Suprapubic skin (tissue), 4 donors: ENCODE data around the gene C2orf49. TPM values are rescaled to one million over a fixed set of nuclear protein-coding genes. Genes with fewer than 3 reads are reported as not detected.

Experiments used
- DNase-seq, 2 donors: peaks; one replicate each; pipeline ENCODE4 v3.0.0-alpha.2; 2019; ENCODE audit warnings: low spot score in 2 of 2
- H3K27ac ChIP-seq: fragments of 200-600 bp; sonication (generic); one replicate; pipeline ENCODE4 v1.5.1; 2019
- H3K27me3 ChIP-seq: fragments of 200-600 bp; sonication (generic); one replicate; pipeline ENCODE4 v1.5.1; 2019
- H3K36me3 ChIP-seq: fragments of 200-600 bp; sonication (generic); one replicate; pipeline ENCODE4 v1.5.1; 2019
- H3K4me1 ChIP-seq: fragments of 200-600 bp; sonication (generic); one replicate; pipeline ENCODE4 v1.5.1; 2019
- H3K4me3 ChIP-seq: fragments of 200-600 bp; sonication (generic); one replicate; pipeline ENCODE4 v1.5.1; 2019; ENCODE audit warnings: mild to moderate bottlenecking
- H3K9me3 ChIP-seq: fragments of 200-600 bp; sonication (generic); one replicate; pipeline ENCODE4 v1.5.1; 2019
- EP300 ChIP-seq: sonication (generic); formaldehyde crosslinking; IDR thresholded peaks from one replicate; pipeline ENCODE4 v1.6.1; 2017; ENCODE audit warnings: antibody characterized with exemption
- POLR2A ChIP-seq, 2 donors: fragments of 450-650 bp; IDR thresholded peaks; one replicate each; pipeline ENCODE4 v1.6.1; 2017; ENCODE audit warnings: antibody characterized with exemption in 2 of 2, mild to moderate bottlenecking in 2 of 2, moderate library complexity in 2 of 2
- POLR2AphosphoS5 ChIP-seq, 3 donors: sonication (generic); formaldehyde crosslinking; IDR thresholded peaks; one replicate each; pipeline ENCODE4 v1.6.1; 2017; ENCODE audit warnings: antibody characterized with exemption in 3 of 3
- WGBS: methylation state at CpG from one replicate; pipeline ENCODE4 v1.1.5; 2018; 5-methylcytosine and 5-hydroxymethylcytosine counted together
- total RNA-seq, 4 donors: library from RNA; depleted of rRNA; stranded (reverse); fragments of >200 nt; gene quantifications; one replicate each; pipeline ENCODE4 v1.1.0, GENCODE V29; 2016
- TF ChIP-seq, protein P1 (sequence below), 2 donors: fragments of 200-600 bp in 1 of 2; fragments of 450-650 bp in 1 of 2; sonication (generic) in 1 of 2; IDR thresholded peaks; one replicate each; pipeline ENCODE4 v1.5.1; 2016 to 2019; ENCODE audit warnings: antibody characterized with exemption in 2 of 2, mild to moderate bottlenecking in 1 of 2, moderate library complexity in 1 of 2

C2orf49 gene
- total RNA-seq, 4 donors from 2014 or later: 17.5 to 33.6 (median 27.8) TPM

DNA sequence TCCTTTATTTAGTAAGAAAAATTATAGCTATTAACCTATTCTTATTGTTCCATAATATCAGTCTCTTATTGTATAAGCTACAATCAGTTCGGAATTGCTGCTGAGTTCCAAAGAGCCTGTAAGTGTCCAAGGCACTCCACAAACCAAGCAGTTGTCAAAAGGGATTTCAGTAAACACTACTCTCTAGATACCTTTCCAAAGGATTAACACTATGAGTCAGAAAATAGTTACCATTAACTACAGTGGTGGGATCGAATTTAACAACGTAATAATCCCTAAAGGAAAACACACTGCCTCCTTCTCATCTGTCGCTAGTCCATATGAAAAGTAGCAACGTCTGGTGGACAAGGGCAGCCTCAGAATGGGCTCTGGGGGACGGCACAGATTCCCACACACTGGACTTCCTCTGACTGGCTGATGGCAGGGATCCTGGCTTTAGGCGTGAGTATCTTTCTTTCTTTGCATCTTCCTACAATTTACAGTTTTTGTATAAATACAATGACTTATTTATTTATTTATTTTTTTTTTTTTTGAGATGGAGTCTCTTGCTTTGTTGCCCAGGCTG, 16.6 kb upstream of the C2orf49 start:
- H3K27ac ChIP-seq: no peak overlapping the region
- TF ChIP-seq POLR2A (IDR thresholded peaks at IDR 0.05): no peak
- no peak for TF ChIP-seq POLR2AphosphoS5 (IDR thresholded peaks at IDR 0.05)
- TF ChIP-seq EP300: no peak
- TF ChIP-seq, protein P1, sequence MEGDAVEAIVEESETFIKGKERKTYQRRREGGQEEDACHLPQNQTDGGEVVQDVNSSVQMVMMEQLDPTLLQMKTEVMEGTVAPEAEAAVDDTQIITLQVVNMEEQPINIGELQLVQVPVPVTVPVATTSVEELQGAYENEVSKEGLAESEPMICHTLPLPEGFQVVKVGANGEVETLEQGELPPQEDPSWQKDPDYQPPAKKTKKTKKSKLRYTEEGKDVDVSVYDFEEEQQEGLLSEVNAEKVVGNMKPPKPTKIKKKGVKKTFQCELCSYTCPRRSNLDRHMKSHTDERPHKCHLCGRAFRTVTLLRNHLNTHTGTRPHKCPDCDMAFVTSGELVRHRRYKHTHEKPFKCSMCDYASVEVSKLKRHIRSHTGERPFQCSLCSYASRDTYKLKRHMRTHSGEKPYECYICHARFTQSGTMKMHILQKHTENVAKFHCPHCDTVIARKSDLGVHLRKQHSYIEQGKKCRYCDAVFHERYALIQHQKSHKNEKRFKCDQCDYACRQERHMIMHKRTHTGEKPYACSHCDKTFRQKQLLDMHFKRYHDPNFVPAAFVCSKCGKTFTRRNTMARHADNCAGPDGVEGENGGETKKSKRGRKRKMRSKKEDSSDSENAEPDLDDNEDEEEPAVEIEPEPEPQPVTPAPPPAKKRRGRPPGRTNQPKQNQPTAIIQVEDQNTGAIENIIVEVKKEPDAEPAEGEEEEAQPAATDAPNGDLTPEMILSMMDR (IDR thresholded peaks at IDR 0.05): no peak
- H3K4me3 ChIP-seq: no peak overlapping the region
- WGBS: 74% methylated on average over 7 of the region's 7 CpGs
- no peaks in the 10 kb centered on the region for H3K9me3 ChIP-seq
- DNase-seq: no peak
- no peaks in the 10 kb centered on the region for H3K27me3 ChIP-seq
- H3K4me1 ChIP-seq: peaks cover 11% of the 10 kb centered on the region
- no peaks in the 10 kb centered on the region for H3K36me3 ChIP-seq

DNA sequence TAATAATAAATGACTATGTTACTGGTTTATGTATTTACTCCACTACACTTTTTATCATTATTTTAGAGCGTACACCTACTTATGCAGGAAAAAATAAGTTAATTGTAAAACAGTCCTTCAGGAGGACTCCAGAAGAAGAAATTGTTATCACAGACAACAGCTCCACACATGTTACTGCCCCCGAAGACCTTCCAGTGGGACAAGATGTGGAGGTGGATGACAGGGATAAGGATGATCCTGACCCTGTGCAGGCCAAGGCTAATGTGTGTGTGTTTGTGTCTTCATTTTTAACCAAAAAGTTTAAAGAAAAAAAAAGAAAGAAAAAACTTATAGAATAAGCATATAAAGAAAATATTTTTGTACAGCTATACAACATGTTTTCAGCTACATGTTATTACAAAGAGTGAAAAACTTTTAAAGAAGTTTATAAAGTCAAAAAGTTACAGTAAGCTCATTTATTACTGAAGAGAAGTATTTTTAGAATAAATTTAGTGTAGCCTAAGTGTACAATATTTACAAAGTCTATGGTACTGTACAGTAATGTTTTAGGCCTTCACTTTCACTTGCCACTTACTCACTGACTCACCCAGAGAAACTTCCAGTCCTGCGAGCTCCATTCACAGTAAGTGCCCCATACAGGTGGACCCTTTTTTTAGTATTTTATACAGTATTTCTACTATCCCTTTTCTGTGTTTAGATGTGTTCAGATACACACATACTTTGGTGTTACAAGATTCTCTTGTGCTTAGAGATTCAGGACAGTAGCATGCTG, 15.3 kb upstream of the C2orf49 start:
- DNase-seq: no peak
- Histone ChIP-seq H3K4me3 (no peak overlapping the region), H3K27ac (no peak overlapping the region), H3K36me3 (no peaks in the 10 kb centered on the region), H3K4me1 (peaks cover 11% of the 10 kb centered on the region), H3K27me3 (no peaks in the 10 kb centered on the region), H3K9me3 (no peaks in the 10 kb centered on the region)
- TF ChIP-seq, protein P1 (IDR thresholded peaks at IDR 0.05): no peak
- TF ChIP-seq POLR2A (IDR thresholded peaks at IDR 0.05) (no peak), EP300 (no peak), POLR2AphosphoS5 (IDR thresholded peaks at IDR 0.05) (no peak)
- 96% methylated on average over 3 of the region's 3 CpGs for WGBS

- H3K36me3 ChIP-seq: no peaks in the 10 kb centered on the region
- TF ChIP-seq POLR2A (IDR thresholded peaks at IDR 0.05) (no peak), POLR2AphosphoS5 (IDR thresholded peaks at IDR 0.05) (no peak), EP300 (no peak)
- TF ChIP-seq, protein P1 (IDR thresholded peaks at IDR 0.05): no peak
- no peak overlapping the region for H3K27ac ChIP-seq
- H3K4me3 ChIP-seq: no peak overlapping the region
- peaks cover 16% of the 10 kb centered on the region for H3K4me1 ChIP-seq
- no peaks in the 10 kb centered on the region for H3K9me3 ChIP-seq
- no peaks in the 10 kb centered on the region for H3K27me3 ChIP-seq
- DNase-seq: no peak
- WGBS: 88% methylated on average over 5 of the region's 5 CpGs
These were observed 14.2 kb upstream of the C2orf49 start for GRCh38 chr2:105323111-105323510.

DNA sequence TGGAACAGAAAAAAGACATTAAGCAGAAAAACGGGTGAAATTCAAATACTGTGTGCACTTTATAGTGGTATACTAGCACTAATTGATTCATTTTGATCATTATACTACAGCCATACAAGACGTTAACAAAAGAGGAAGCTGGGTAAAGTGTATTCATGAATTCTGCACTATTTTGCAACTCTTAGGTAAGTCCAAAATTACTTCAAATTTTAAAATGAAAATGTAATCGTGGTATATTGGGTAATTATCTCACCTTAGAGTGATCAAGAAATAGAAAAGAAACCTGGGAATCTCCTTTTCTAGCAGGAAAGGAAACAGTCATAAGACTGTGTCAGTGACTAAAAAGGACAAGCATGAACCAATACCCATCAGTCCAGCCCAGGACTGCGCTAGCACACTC, 13.2 kb upstream of the C2orf49 start:
- no peaks in the 10 kb centered on the region for H3K36me3 ChIP-seq
- peaks cover 26% of the 10 kb centered on the region for H3K4me1 ChIP-seq
- TF ChIP-seq EP300 (no peak), POLR2AphosphoS5 (IDR thresholded peaks at IDR 0.05) (no peak), POLR2A (IDR thresholded peaks at IDR 0.05) (no peak)
- TF ChIP-seq, protein P1 (IDR thresholded peaks at IDR 0.05): no peak
- H3K9me3 ChIP-seq: no peaks in the 10 kb centered on the region
- DNase-seq: no peak
- no peaks in the 10 kb centered on the region for H3K27me3 ChIP-seq
- no peak overlapping the region for H3K27ac ChIP-seq
- no peak overlapping the region for H3K4me3 ChIP-seq
- WGBS: 83% methylated on average over 4 of the region's 4 CpGs

GRCh38 chr2:105324732-105325131, 12.6 kb upstream of the C2orf49 start:
- no peak overlapping the region for H3K4me3 ChIP-seq
- no peak overlapping the region for H3K27ac ChIP-seq
- H3K4me1 ChIP-seq: peaks cover 26% of the 10 kb centered on the region
- H3K27me3 ChIP-seq: no peaks in the 10 kb centered on the region
- H3K9me3 ChIP-seq: no peaks in the 10 kb centered on the region
- WGBS: 90% methylated on average over 4 of the region's 4 CpGs
- TF ChIP-seq POLR2A (IDR thresholded peaks at IDR 0.05) (no peak), EP300 (no peak), POLR2AphosphoS5 (IDR thresholded peaks at IDR 0.05) (no peak)
- TF ChIP-seq, protein P1 (IDR thresholded peaks at IDR 0.05): no peak
- no peaks in the 10 kb centered on the region for H3K36me3 ChIP-seq
- no peak for DNase-seq
